ENCODE results near the gene DIS3L2. TPM values are rescaled to one million over a fixed set of nuclear protein-coding genes. Genes with fewer than 3 reads are reported as not detected.

The DIS3L2 gene
- total RNA-seq, 1 donor: 30.7 TPM

DNA sequence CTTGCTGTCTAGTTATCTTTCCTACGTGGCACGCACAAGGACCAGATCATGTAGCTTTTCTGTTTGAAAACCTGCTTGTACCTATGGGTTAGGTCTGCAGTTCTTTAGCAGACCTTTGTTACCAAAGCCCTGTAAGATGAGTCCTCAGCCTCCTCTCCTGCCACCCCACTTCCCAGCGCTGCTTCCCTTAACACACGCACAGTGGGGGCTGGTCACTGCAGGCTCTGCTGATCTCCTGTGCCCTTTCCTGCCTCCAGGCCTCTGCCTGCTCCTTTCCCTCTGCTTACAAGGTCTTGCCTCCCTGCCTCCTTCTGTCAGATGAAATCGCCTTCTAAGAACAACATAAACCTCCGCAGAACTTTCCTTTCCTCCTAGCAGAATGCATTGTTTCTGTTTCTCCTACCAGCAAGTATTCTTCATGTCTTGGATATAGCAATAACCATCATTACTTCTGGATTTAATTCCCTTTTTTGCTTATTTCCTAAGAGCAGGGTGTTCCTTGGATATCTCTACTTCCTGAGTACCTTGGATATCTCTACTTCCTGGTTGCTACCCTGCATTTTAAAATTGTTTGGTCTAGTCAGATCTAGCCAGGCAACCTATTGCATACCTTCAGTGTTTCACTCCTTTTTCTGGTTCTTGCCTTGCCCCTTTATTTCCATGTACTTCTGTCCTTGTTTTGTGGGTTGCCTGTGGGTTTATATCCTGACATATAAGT, 257.4 kb downstream of the DIS3L2 start:
- DNase-seq (ENCODE audit: low read depth): no peak
- TF ChIP-seq CTCF (IDR thresholded peaks at IDR 0.05; ENCODE audit: insufficient read depth, low read depth, low read length): no peak

GRCh38 chr2:232219496-232219870, 258.0 kb downstream of the DIS3L2 start:
- no peak for TF ChIP-seq CTCF (IDR thresholded peaks at IDR 0.05; ENCODE audit: insufficient read depth, low read depth, low read length)
- H3K4me3 ChIP-seq (ENCODE audit: low read depth, low read length): no peak overlapping the region
- DNase-seq (ENCODE audit: low read depth): no peak

More for the DNA sequence above, 257.4 kb downstream of the DIS3L2 start:
- no peak overlapping the region for H3K4me3 ChIP-seq (ENCODE audit: low read depth, low read length)

DNA sequence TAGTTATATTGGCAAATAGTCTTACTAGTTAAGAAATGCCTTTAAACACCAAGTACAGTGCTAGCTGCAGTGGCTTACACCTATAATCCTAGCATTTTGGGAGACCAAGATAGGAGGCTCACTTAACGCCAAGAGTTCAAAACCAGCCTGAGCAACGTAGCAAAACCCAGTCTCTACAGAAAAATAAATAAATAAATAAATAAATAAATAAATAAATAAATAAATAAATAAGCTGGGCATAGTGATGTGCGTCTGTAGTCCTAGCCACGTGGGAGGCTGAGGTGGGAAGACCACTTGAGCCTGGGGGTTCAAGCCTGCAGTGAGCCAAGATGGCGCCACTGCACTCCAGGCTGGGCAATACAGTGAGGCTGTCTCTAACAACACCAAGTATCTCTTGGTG, 258.4 kb downstream of the DIS3L2 start:
- no peak for TF ChIP-seq CTCF (IDR thresholded peaks at IDR 0.05; ENCODE audit: insufficient read depth, low read depth, low read length)
- no peak overlapping the region for H3K4me3 ChIP-seq (ENCODE audit: low read depth, low read length)
- DNase-seq (ENCODE audit: low read depth): no peak

GRCh38 chr2:232225429-232225828, 263.9 kb downstream of the DIS3L2 start:
- no peak for DNase-seq (ENCODE audit: low read depth)
- TF ChIP-seq CTCF (IDR thresholded peaks at IDR 0.05; ENCODE audit: insufficient read depth, low read depth, low read length): no peak
- no peak overlapping the region for H3K4me3 ChIP-seq (ENCODE audit: low read depth, low read length)

- no peak for TF ChIP-seq CTCF (IDR thresholded peaks at IDR 0.05; ENCODE audit: insufficient read depth, low read depth, low read length)
- no peak overlapping the region for H3K4me3 ChIP-seq (ENCODE audit: low read depth, low read length)
- no peak for DNase-seq (ENCODE audit: low read depth)
Measured at GRCh38 chr2:232225895-232226294, 264.4 kb downstream of the DIS3L2 start.

GRCh38 chr2:232228332-232228731, 266.8 kb downstream of the DIS3L2 start:
- no peak for TF ChIP-seq CTCF (IDR thresholded peaks at IDR 0.05; ENCODE audit: insufficient read depth, low read depth, low read length)
- DNase-seq (ENCODE audit: low read depth): no peak
- no peak overlapping the region for H3K4me3 ChIP-seq (ENCODE audit: low read depth, low read length)

All from fibroblast of villous mesenchyme (primary cell).